ENCODE results near the gene DENND6B.
"Not testable (repeated sequence)": the region's sequence is repeated elsewhere in the genome, so short reads cannot be mapped to it uniquely, and the experiment has no call there.

DENND6B gene

DNA sequence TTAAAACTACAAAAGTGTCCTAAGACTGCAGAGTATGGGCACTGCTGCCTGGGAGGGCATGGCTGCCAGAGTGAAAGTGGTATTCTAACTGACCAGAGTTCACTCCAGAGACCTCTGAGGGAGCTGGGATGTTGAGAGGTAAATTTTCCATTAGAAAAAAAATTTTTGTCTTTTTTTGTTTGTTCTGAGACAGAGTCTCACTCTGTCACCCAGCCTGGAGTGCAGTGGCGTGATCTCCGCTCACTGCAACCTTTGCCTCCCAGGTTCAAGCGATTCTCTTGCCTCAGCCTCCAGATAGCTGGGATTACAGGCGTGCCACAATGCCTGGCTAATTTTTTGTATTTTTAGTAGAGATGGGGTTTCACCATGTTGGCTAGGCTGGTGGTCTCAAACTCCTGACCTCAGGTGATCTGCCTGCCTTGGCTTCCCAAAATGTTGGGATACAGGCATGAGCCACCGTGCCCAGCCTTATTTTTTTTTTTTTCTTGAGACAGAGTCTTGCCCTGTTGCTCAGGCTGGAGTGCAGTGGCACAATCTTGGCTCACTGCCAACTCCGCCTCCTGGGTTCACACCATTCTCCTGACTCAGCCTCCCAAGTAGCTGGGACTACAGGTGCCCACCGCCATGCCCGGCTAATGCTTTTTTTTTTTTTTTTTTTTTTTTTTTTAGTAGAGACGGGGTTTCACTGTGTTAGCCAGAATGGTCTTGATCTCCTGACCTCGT is 4.3 kb downstream of the DENND6B start:
- not testable (repeated sequence) for ATAC-seq; H3K4me1 Mint-ChIP-seq; H3K27ac Mint-ChIP-seq; DNase-seq (ENCODE audit: low spot score in 2 of 2); H3K4me3 Mint-ChIP-seq; H3K36me3 Mint-ChIP-seq; H3K9me3 Mint-ChIP-seq

DNA sequence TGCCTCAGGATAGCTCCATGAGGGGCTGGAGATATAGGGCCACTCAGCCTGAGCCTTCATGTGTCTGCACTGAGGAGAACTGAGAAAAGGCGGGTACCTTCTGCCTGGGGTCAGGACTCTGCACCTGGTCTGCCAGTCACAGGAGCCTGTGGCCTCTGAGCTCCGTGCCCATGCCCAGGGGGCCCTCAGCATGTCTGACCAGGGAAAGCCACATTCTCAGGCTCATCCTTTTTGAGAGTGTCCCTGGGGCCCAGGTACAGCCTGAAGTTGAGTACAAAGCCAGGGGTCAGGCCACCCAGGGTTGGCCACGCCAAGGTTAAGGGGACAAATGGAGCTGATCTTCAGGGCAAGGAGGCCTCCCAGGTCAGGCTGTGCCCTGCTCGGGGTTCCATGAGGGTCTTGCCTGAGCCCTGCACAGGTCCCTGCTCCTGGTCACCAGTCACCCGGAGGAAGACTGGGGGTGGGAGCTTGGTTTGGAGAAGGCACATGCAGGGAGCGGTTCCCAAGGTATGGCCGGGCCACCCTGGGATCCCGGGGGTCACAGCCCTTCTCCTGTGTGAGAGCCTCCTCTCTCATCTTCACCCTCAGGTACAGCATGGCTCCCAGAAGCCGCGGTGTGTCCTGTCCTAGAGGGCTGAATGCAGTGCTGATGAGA is 6.0 kb downstream of the DENND6B start:
- H3K4me1 Mint-ChIP-seq, result peaks cover 2% of the 10 kb centered on the region
- no peak overlapping the region for H3K27ac Mint-ChIP-seq
- ATAC-seq, result no peak

DNA sequence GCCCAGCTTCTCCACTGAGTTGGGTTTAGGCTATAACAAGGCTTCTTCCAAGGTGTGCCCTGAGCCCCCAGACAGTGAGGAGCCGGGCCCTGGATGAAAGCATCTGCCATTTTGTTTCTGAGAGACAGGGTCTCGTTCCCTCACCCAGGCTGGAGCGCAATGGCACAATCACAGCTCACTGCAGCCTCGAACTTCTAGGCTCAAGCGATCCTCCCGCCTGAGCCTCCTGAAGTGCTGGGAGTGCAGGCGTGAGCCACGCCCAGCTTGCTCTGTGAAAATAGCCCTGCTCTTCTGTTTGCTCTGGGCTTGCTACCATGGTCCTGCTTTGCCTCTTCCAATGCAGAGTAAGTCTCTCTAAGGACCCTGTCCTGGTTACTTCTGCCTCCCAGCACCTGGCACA is 6.7 kb downstream of the DENND6B start:
- no peaks in the 10 kb centered on the region for H3K36me3 Mint-ChIP-seq
- ATAC-seq (no peak), DNase-seq (ENCODE audit: low spot score in 2 of 2) (no peak)
- no peak overlapping the region for H3K4me3 Mint-ChIP-seq
- no peaks in the 10 kb centered on the region for H3K9me3 Mint-ChIP-seq
- H3K4me1 Mint-ChIP-seq, result peaks cover 6% of the 10 kb centered on the region
- H3K27ac Mint-ChIP-seq, result no peak overlapping the region

More for the DNA sequence above, 6.0 kb downstream of the DENND6B start:
- Mint-ChIP-seq H3K9me3 (no peaks in the 10 kb centered on the region), H3K4me3 (no peak overlapping the region), H3K36me3 (no peaks in the 10 kb centered on the region)
- DNase-seq (ENCODE audit: low spot score in 2 of 2), result no peak

DNA sequence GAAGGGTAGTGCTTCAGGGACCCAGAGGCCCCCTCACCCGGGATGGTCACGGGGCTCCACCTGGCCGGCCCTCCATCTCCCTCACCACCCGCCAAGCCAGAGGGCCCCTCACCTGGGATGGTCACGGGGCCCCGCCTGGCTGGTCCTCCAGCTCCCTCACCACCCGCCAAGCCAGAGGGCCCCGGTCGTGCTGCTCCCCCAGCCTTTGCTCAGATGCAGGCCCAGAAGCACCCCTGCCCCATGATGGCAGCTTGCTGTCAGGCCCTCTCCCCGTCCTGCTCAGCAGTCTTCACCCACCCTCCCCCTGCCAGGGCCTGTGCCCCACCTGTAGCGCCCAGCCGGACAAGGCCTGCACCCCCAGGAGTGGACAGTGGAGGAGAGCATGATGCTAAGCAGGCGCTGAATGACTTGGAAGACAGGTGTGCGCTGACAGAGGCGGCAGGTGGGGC is 7.3 kb downstream of the DENND6B start:
- Mint-ChIP-seq H3K9me3 (no peaks in the 10 kb centered on the region), H3K36me3 (no peaks in the 10 kb centered on the region), H3K27ac (no peak overlapping the region), H3K4me3 (no peak overlapping the region), H3K4me1 (peaks cover 12% of the 10 kb centered on the region)
- ATAC-seq (no peak), DNase-seq (ENCODE audit: low spot score in 2 of 2) (no peak)

DNA sequence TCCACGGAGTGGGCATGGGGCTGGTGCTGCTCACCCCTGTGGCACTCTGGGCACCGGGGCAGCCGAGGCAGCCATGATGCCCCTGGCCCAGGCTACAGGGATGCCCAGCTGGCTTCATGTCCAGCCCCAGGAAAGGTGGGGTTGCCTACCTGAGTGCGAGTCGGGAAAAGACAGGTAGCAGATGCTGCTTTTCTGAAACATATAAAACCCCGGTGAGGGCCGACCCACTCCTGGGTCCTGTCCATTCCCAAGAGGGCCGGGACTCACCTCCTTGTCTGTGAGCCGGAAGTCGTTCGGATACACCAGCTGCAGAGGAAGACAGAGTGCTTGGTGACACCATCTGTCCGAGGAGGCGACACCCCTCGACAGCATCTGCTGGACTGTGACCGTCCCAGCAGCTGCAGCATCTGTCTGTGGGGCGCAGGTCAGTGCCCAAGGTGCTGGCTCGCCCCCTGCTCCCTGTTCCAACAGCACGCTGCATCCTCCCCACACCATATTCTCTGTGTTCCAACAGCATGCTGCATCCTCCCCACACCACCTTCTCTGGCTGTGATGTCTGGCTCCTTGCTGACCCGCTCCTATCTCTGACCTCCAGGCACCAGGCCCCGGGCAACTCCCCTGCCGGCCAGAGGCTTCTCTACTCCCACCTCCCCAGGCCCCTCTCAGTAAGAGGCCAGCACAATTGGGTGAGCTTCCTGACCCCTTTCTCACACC is 8.0 kb downstream of the DENND6B start:
- Mint-ChIP-seq H3K27ac (no peak overlapping the region), H3K9me3 (no peaks in the 10 kb centered on the region)

DNA sequence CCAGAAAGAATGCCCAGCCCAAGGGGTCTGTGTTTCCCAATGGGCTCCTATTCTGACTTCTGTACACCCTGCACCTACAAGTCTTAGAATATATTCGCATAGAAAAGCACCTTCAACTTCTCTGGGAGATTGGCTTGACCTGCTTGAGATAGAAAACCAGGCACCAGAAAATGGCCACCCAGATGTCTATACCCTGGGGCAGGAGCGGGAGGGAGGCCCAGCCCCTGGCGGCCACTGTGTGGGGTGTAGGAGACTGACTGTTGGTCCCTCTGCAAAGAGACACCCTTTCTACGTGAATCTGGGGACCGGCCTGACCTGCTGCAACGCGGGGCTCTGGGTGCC is 8.5 kb downstream of the DENND6B start:
- Mint-ChIP-seq H3K27ac (no peak overlapping the region), H3K4me1 (peaks cover 22% of the 10 kb centered on the region), H3K4me3 (no peak overlapping the region), H3K9me3 (no peaks in the 10 kb centered on the region), H3K36me3 (no peaks in the 10 kb centered on the region)
- DNase-seq (ENCODE audit: low spot score in 2 of 2) (no peak), ATAC-seq (no peak)

More for the DNA sequence above, 8.0 kb downstream of the DENND6B start:
- Mint-ChIP-seq H3K4me3 (no peak overlapping the region), H3K36me3 (no peaks in the 10 kb centered on the region), H3K4me1 (peaks cover 18% of the 10 kb centered on the region)
- DNase-seq (ENCODE audit: low spot score in 2 of 2) (no peak), ATAC-seq (no peak)

DNA sequence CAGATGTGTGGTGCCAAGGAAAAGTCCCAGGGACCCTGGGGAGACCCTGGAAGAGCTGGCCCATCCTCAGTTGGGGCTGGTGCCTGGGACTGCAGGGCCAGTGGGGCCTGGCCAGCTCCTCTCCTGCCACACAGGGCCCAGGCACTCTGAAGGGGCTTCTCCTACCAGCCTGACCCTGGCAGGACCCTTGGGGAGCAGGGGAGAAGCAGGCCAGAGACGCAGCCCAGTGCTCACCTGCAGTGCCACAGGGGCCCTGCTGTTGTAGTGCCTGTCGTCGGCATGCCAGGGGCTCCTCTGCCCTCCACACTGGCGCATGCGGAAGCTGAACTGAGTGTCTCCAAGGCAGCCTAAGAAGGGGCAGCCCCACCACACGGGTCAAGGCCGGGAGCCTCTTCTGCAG is 9.1 kb downstream of the DENND6B start:
- H3K9me3 Mint-ChIP-seq, result no peaks in the 10 kb centered on the region
- H3K4me3 Mint-ChIP-seq, result no peak overlapping the region
- no peak overlapping the region for H3K27ac Mint-ChIP-seq
- H3K36me3 Mint-ChIP-seq, result no peaks in the 10 kb centered on the region
- ATAC-seq, result no peak
- H3K4me1 Mint-ChIP-seq, result peaks cover 22% of the 10 kb centered on the region
- no peak for DNase-seq (ENCODE audit: low spot score in 2 of 2)

DNA sequence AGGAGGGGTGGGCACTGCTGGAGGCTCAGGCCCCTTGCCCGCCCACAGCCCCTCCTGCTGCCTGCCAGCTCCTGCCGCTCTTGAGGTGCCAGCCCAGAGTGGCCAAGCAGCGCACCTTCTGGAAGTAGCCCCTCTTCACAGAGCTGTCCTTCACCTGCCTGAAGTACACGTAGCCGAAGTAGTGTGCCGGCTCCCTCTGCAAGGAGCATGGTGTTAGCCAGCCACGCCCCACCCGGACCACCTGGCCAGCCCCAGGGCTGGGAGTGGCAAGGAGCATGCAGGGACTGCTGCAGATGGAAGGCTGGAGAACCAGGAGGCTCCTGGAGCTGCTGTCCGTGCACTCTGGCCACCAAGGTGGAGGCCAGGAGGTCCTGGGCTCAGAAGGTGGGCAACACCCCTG is 9.6 kb downstream of the DENND6B start:
- H3K36me3 Mint-ChIP-seq, result no peaks in the 10 kb centered on the region
- no peak overlapping the region for H3K4me3 Mint-ChIP-seq
- no peak overlapping the region for H3K27ac Mint-ChIP-seq
- ATAC-seq (no peak), DNase-seq (ENCODE audit: low spot score in 2 of 2) (no peak)
- H3K4me1 Mint-ChIP-seq, result peaks cover 22% of the 10 kb centered on the region
- H3K9me3 Mint-ChIP-seq, result no peaks in the 10 kb centered on the region

DNA sequence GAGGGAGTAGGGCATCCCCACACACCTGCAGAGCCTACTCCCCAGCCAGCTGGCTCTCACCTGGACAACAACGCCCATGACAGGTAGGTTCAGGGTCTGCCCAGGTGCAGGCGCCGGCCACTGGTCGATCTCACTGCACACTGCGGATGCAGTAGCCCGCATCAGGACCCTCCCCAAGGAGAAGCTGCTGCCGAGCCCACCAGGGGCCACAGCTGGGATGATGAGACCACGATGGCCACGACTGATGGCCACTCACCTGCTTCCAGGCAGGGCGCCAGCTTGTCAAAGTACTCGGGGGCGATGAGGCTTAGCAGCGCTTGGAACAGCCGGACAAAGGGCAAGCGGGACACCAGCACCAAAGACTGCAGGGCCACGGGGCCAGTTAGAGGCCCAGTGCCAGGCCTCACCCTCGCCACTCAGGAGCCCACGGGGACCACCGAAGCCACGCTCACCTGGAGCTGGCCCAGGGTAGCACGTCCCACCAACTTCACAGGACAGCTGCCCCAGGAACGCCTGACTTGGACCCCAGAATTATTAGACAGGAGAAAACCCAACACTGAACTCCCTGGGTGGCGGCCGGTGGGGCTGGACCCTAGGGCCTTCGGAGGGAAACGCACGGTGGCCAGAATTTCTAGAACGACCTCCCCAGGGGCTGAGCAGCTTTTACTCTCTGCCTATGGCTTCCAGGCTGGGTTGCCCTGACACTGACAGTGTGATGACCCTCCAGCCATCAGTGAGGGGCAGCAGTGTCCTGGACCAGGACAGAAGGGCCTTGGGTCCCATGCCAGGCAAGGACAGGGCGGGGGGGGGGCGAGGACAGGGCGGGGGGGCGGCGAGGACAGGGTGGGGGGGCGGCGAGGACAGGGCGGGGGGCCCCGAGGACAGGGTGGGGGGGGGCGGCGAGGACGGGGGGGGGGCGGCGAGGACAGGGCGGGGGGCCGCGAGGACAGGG is 10.4 kb downstream of the DENND6B start:
- no peak overlapping the region for H3K27ac Mint-ChIP-seq
- peaks cover 22% of the 10 kb centered on the region for H3K4me1 Mint-ChIP-seq
- DNase-seq (ENCODE audit: low spot score in 2 of 2) (no peak), ATAC-seq (no peak)
- no peaks in the 10 kb centered on the region for H3K9me3 Mint-ChIP-seq
- H3K36me3 Mint-ChIP-seq, result no peaks in the 10 kb centered on the region
- H3K4me3 Mint-ChIP-seq, result no peak overlapping the region

DNA sequence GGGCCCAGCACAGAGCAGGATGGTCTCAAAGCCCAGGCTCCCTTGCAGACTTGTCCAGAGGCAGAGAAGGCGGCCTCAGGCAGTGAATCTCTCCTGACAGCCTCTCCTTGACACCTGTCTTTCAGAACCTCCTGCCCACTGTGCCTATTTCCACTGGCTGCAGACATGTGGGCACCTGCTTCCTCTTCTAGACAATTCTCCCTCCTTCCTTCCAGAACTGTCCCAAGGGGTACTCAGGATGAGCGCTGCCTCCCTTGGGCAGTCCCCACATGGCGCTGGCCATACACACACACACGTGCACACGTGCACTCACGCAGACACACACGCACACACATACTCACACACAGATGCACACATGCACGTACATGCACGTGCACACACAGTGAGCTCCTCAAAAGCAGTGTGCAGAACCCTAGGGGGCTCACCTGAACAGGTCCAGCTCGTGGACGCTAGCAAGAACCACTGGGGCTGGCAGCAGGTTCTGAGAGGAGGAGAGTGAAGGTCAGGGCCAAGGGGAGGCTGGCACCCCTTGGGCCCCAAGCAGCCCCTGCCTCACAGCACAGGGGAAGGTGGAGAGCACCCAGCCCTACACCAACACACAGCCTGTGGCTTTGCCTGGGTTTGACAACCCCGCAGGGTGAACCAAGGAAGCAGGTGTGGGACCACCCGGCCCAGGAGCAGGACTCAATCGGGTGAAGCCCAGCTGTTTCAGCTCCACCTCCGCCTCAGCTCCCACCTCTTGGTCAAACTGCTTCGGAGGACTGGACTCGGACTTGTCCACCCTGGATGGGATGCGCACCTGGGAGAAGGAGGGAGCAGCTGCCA is 11.3 kb downstream of the DENND6B start:
- Mint-ChIP-seq H3K4me1 (peaks cover 22% of the 10 kb centered on the region), H3K36me3 (no peaks in the 10 kb centered on the region), H3K4me3 (peak overlapping the region; percentile 76), H3K27ac (peak overlapping the region; percentile 88), H3K9me3 (no peaks in the 10 kb centered on the region)
- DNase-seq (ENCODE audit: low spot score in 2 of 2), result no peak
- no peak for ATAC-seq

DNA sequence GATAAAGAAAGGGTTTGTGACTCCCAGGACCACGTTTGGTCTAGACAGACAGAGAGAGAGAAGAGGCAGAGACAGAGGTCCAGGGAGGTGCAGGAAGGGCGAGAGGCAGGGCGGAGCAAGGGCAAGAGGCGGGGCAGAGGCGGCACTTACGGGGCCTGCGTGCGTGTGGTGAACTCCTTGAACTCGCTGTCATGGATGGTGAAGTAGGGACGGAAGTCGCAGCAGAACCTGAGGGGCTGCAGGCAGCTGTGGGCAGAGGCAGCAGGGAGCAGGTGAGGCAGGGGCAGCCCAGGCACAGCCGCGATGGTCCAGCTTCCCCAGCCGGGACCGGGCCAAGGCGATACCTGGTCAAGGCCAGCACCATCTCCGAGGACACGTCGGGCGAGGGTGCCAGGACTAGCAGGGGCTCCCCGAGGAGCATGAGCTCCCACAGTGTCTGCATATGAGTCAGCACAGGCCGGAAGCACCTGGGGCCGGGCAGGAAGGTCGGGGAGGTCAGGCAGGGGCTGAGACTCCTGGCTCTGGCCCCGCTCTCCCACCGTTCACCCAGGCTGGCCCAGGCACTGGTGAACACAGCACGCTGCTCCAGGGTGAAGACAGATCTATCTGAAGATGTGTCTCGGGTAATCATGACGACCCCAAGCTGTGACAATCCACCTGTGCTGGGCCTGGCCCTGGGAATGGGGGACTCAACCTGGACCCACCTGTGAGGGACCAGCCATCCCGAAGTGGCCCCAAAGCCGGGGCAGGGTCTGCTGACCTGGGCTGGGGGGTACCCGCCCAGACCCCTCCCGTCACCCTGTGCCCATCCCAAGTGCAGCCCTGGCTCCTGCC is 12.1 kb downstream of the DENND6B start:
- H3K27ac Mint-ChIP-seq, result peak overlapping the region; percentile 88
- ATAC-seq, result peak; percentile 94
- peak overlapping the region; percentile 76 for H3K4me3 Mint-ChIP-seq
- H3K9me3 Mint-ChIP-seq, result no peaks in the 10 kb centered on the region
- H3K4me1 Mint-ChIP-seq, result peaks cover 22% of the 10 kb centered on the region
- H3K36me3 Mint-ChIP-seq, result no peaks in the 10 kb centered on the region
- peak; percentile 58 to 86 for DNase-seq (ENCODE audit: low spot score in 2 of 2)

DNA sequence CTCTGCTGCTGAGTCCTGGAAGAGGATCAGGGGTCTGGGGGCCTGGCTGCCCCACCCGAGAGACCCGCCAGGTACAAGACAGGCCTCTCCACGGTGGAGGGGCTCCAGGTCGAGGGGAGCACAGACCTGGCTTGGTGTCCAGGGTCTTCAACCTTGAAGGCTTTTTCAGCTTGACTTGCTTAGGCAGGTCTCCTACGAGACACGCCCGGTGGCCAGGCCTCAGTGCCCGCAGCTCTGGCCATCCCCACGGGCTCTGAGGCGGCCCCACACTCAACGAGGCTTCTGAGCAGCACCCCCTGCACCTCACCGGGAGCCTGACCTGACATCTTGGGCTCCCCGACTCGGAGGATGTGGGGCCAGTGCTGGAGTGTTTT is 12.7 kb downstream of the DENND6B start:
- no peaks in the 10 kb centered on the region for H3K36me3 Mint-ChIP-seq
- peaks cover 22% of the 10 kb centered on the region for H3K4me1 Mint-ChIP-seq
- H3K9me3 Mint-ChIP-seq, result no peaks in the 10 kb centered on the region
- no peak for ATAC-seq
- no peak for DNase-seq (ENCODE audit: low spot score in 2 of 2)
- H3K4me3 Mint-ChIP-seq, result peak overlapping the region; percentile 76
- peak overlapping the region; percentile 88 for H3K27ac Mint-ChIP-seq

DNA sequence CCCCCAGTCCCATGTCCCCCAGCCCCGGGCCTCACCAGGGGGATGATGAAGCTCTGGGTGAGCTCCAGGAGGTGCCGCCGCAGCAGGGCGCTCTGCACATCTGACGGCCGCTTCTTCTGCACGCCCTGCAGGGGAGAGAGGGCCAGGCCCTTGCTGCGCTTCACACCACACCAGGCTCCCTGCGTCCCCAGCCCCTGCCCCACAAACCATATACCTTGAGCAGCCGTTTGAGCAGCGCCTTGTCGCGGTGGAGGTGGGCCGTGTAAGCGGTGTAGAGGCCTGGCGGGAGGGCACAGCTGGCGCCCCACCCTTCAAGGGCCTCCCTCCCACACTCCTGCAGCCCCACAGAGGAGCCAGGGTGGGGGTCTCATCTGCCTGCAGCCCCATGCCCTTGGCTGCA is 13.2 kb downstream of the DENND6B start:
- H3K4me1 Mint-ChIP-seq, result peaks cover 26% of the 10 kb centered on the region
- H3K4me3 Mint-ChIP-seq, result peak overlapping the region; percentile 76
- ATAC-seq (no peak), DNase-seq (ENCODE audit: low spot score in 2 of 2) (no peak)
- H3K36me3 Mint-ChIP-seq, result no peaks in the 10 kb centered on the region
- peak overlapping the region; percentile 88 for H3K27ac Mint-ChIP-seq
- H3K9me3 Mint-ChIP-seq, result no peaks in the 10 kb centered on the region

DNA sequence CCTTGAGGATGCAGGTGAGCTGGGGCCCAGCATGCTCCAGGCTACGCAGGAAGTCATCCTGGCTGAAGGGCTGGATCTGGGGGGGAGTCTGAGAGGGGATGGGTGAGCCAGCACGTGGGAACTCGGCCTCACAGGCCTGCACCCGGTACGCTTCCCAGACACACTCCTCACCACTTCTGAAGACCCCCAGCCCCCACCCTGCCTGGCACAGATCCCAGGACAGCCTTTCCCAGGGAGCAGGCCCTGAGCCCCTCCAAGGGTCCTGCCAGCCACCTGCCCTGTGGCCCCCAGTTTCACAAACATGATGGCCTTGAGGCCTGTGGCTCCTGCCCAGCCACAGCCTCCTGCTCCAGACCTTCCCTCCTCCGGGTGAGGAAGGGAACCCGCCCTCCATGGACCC is 13.8 kb downstream of the DENND6B start:
- no peaks in the 10 kb centered on the region for H3K9me3 Mint-ChIP-seq
- ATAC-seq, result no peak
- no peak overlapping the region for H3K27ac Mint-ChIP-seq
- no peak overlapping the region for H3K4me3 Mint-ChIP-seq
- no peak for DNase-seq (ENCODE audit: low spot score in 2 of 2)
- H3K4me1 Mint-ChIP-seq, result peaks cover 27% of the 10 kb centered on the region
- H3K36me3 Mint-ChIP-seq, result no peaks in the 10 kb centered on the region
